Measurements from ENCODE around the gene C14orf132. TPM values are rescaled to one million over a fixed set of nuclear protein-coding genes. Genes with fewer than 3 reads are reported as not detected.
A peak's percentile ranks its signal among the peaks of the same experiment; 100 is the strongest.

Gene C14orf132
- total RNA-seq, 2 donors from 2014 or later: not detected

- Mint-ChIP-seq H3K4me3 (no peak overlapping the region), H3K9me3 (no peaks in the 10 kb centered on the region), H3K4me1 (ENCODE audit: low read depth in 2 of 2) (no peaks in the 10 kb centered on the region), H3K27ac (no peak overlapping the region), H3K36me3 (no peaks in the 10 kb centered on the region), H3K27me3 (peaks cover 5 to 7% of the 10 kb centered on the region in 2 donors)
- ATAC-seq (no peak), DNase-seq (ENCODE audit: low spot score) (no peak)
Observed at GRCh38 chr14:96088074-96088473, 48.9 kb downstream of the C14orf132 start.

GRCh38 chr14:96088481-96088880 is 49.3 kb downstream of the C14orf132 start:
- no peaks in the 10 kb centered on the region for H3K9me3 Mint-ChIP-seq
- H3K36me3 Mint-ChIP-seq: no peaks in the 10 kb centered on the region
- no peaks in the 10 kb centered on the region for H3K4me1 Mint-ChIP-seq (ENCODE audit: low read depth in 2 of 2)

GRCh38 chr14:96088911-96089310 is 49.7 kb downstream of the C14orf132 start:
- Mint-ChIP-seq H3K9me3 (no peaks in the 10 kb centered on the region), H3K4me3 (no peak overlapping the region), H3K27me3 (peaks cover 0 to 4% of the 10 kb centered on the region in 2 donors), H3K36me3 (no peaks in the 10 kb centered on the region), H3K4me1 (ENCODE audit: low read depth in 2 of 2) (no peaks in the 10 kb centered on the region), H3K27ac (no peak overlapping the region)
- ATAC-seq: no peak
- DNase-seq (ENCODE audit: low spot score): no peak

More at GRCh38 chr14:96088481-96088880, 49.3 kb downstream of the C14orf132 start:
- H3K4me3 Mint-ChIP-seq: no peak overlapping the region
- peaks cover 3 to 5% of the 10 kb centered on the region in 2 donors for H3K27me3 Mint-ChIP-seq
- H3K27ac Mint-ChIP-seq: no peak overlapping the region
- no peak for ATAC-seq
- DNase-seq (ENCODE audit: low spot score): no peak

- no peaks in the 10 kb centered on the region for H3K9me3 Mint-ChIP-seq
- no peak overlapping the region for H3K4me3 Mint-ChIP-seq
- DNase-seq (ENCODE audit: low spot score): no peak
- ATAC-seq: peak in 1 of 2 donors; percentile 32
- peaks cover 0 to 2% of the 10 kb centered on the region in 2 donors for H3K27me3 Mint-ChIP-seq
- H3K36me3 Mint-ChIP-seq: no peaks in the 10 kb centered on the region
- no peaks in the 10 kb centered on the region for H3K4me1 Mint-ChIP-seq (ENCODE audit: low read depth in 2 of 2)
- no peak overlapping the region for H3K27ac Mint-ChIP-seq
Observed at GRCh38 chr14:96089401-96089800, 50.2 kb downstream of the C14orf132 start.

GRCh38 chr14:96090441-96091148 is 51.4 kb downstream of the C14orf132 start:
- no peaks in the 10 kb centered on the region for H3K36me3 Mint-ChIP-seq
- DNase-seq (ENCODE audit: low spot score) (peak; percentile 39), ATAC-seq (no peak)
- H3K27ac Mint-ChIP-seq: no peak overlapping the region
- peaks cover 0 to 2% of the 10 kb centered on the region in 2 donors for H3K27me3 Mint-ChIP-seq
- no peaks in the 10 kb centered on the region for H3K4me1 Mint-ChIP-seq (ENCODE audit: low read depth in 2 of 2)
- H3K4me3 Mint-ChIP-seq: no peak overlapping the region
- H3K9me3 Mint-ChIP-seq: no peaks in the 10 kb centered on the region

- no peak overlapping the region for H3K27ac Mint-ChIP-seq
Observed at GRCh38 chr14:96091149-96091693, 52.1 kb downstream of the C14orf132 start.

GRCh38 chr14:96091941-96092411 is 52.8 kb downstream of the C14orf132 start:
- Mint-ChIP-seq H3K27me3 (peaks cover 5 to 6% of the 10 kb centered on the region in 2 donors), H3K4me3 (no peak overlapping the region), H3K27ac (no peak overlapping the region), H3K36me3 (no peaks in the 10 kb centered on the region), H3K9me3 (no peaks in the 10 kb centered on the region), H3K4me1 (ENCODE audit: low read depth in 2 of 2) (no peaks in the 10 kb centered on the region)
- DNase-seq (ENCODE audit: low spot score) (no peak), ATAC-seq (no peak)

More at GRCh38 chr14:96091149-96091693, 52.1 kb downstream of the C14orf132 start:
- no peaks in the 10 kb centered on the region for H3K4me1 Mint-ChIP-seq (ENCODE audit: low read depth in 2 of 2)
- no peak overlapping the region for H3K4me3 Mint-ChIP-seq
- no peaks in the 10 kb centered on the region for H3K36me3 Mint-ChIP-seq
- ATAC-seq: no peak
- peak; percentile 48 for DNase-seq (ENCODE audit: low spot score)
- no peaks in the 10 kb centered on the region for H3K9me3 Mint-ChIP-seq
- peaks cover 3% of the 10 kb centered on the region in 2 donors for H3K27me3 Mint-ChIP-seq

- DNase-seq (ENCODE audit: low spot score): no peak
- H3K4me1 Mint-ChIP-seq (ENCODE audit: low read depth in 2 of 2): no peaks in the 10 kb centered on the region
- no peak for ATAC-seq
- H3K27ac Mint-ChIP-seq: no peak overlapping the region
- H3K9me3 Mint-ChIP-seq: no peaks in the 10 kb centered on the region
- no peaks in the 10 kb centered on the region for H3K36me3 Mint-ChIP-seq
- no peak overlapping the region for H3K4me3 Mint-ChIP-seq
- H3K27me3 Mint-ChIP-seq: peaks cover 5 to 6% of the 10 kb centered on the region in 2 donors
Observed at GRCh38 chr14:96092936-96093335, 53.8 kb downstream of the C14orf132 start.

- Mint-ChIP-seq H3K36me3 (no peaks in the 10 kb centered on the region), H3K9me3 (no peaks in the 10 kb centered on the region), H3K4me3 (no peak overlapping the region), H3K27me3 (peaks cover 6 to 10% of the 10 kb centered on the region in 2 donors), H3K27ac (no peak overlapping the region), H3K4me1 (ENCODE audit: low read depth in 2 of 2) (no peaks in the 10 kb centered on the region)
- DNase-seq (ENCODE audit: low spot score): no peak
- ATAC-seq: no peak
Observed at GRCh38 chr14:96094211-96094610, 55.0 kb downstream of the C14orf132 start.

GRCh38 chr14:96094656-96095055 is 55.5 kb downstream of the C14orf132 start:
- no peaks in the 10 kb centered on the region for H3K4me1 Mint-ChIP-seq (ENCODE audit: low read depth in 2 of 2)
- DNase-seq (ENCODE audit: low spot score) (no peak), ATAC-seq (no peak)
- H3K9me3 Mint-ChIP-seq: no peaks in the 10 kb centered on the region
- no peak overlapping the region for H3K4me3 Mint-ChIP-seq
- H3K36me3 Mint-ChIP-seq: no peaks in the 10 kb centered on the region
- H3K27ac Mint-ChIP-seq: no peak overlapping the region
- H3K27me3 Mint-ChIP-seq: peaks cover 6 to 10% of the 10 kb centered on the region in 2 donors

- no peak overlapping the region for H3K4me3 Mint-ChIP-seq
- H3K9me3 Mint-ChIP-seq: no peaks in the 10 kb centered on the region
- H3K4me1 Mint-ChIP-seq (ENCODE audit: low read depth in 2 of 2): no peaks in the 10 kb centered on the region
- H3K27ac Mint-ChIP-seq: no peak overlapping the region
- ATAC-seq: no peak
- no peaks in the 10 kb centered on the region for H3K36me3 Mint-ChIP-seq
- peaks cover 6 to 10% of the 10 kb centered on the region in 2 donors for H3K27me3 Mint-ChIP-seq
- no peak for DNase-seq (ENCODE audit: low spot score)
Observed at GRCh38 chr14:96095058-96095457, 55.9 kb downstream of the C14orf132 start.

GRCh38 chr14:96095581-96096476 is 56.7 kb downstream of the C14orf132 start:
- Mint-ChIP-seq H3K4me3 (no peak overlapping the region), H3K36me3 (no peaks in the 10 kb centered on the region), H3K4me1 (ENCODE audit: low read depth in 2 of 2) (no peaks in the 10 kb centered on the region), H3K9me3 (no peaks in the 10 kb centered on the region), H3K27ac (no peak overlapping the region), H3K27me3 (peaks cover 6 to 10% of the 10 kb centered on the region in 2 donors)
- ATAC-seq: no peak
- no peak for DNase-seq (ENCODE audit: low spot score)

- Mint-ChIP-seq H3K4me3 (no peak overlapping the region), H3K27me3 (peaks cover 4 to 10% of the 10 kb centered on the region in 2 donors), H3K9me3 (no peaks in the 10 kb centered on the region), H3K27ac (no peak overlapping the region), H3K36me3 (no peaks in the 10 kb centered on the region), H3K4me1 (ENCODE audit: low read depth in 2 of 2) (no peaks in the 10 kb centered on the region)
- ATAC-seq (no peak), DNase-seq (ENCODE audit: low spot score) (no peak)
Observed at GRCh38 chr14:96096639-96097610, 57.8 kb downstream of the C14orf132 start.

All from natural killer cell treated with Interleukin-12 subunit alpha and Interleukin-12 subunit beta and Interleukin-15 and Interleukin-18, amount 100 ng/mL, for 72 hours (primary cell).